Suprapubic skin (tissue), 4 donors: ENCODE measurements around the gene LAMB4. TPM values are rescaled to one million over a fixed set of nuclear protein-coding genes. Genes with fewer than 3 reads are reported as not detected.

Source experiments
- DNase-seq, 2 donors: peaks; one replicate each; pipeline ENCODE4 v3.0.0-alpha.2; 2019; ENCODE audit warnings: low spot score in 2 of 2
- H3K27ac ChIP-seq: fragments of 200-600 bp; sonication (generic); one replicate; pipeline ENCODE4 v1.5.1; 2019
- H3K27me3 ChIP-seq: fragments of 200-600 bp; sonication (generic); one replicate; pipeline ENCODE4 v1.5.1; 2019
- H3K36me3 ChIP-seq: fragments of 200-600 bp; sonication (generic); one replicate; pipeline ENCODE4 v1.5.1; 2019
- H3K4me1 ChIP-seq: fragments of 200-600 bp; sonication (generic); one replicate; pipeline ENCODE4 v1.5.1; 2019
- H3K4me3 ChIP-seq: fragments of 200-600 bp; sonication (generic); one replicate; pipeline ENCODE4 v1.5.1; 2019; ENCODE audit warnings: mild to moderate bottlenecking
- H3K9me3 ChIP-seq: fragments of 200-600 bp; sonication (generic); one replicate; pipeline ENCODE4 v1.5.1; 2019
- EP300 ChIP-seq: sonication (generic); formaldehyde crosslinking; IDR thresholded peaks from one replicate; pipeline ENCODE4 v1.6.1; 2017; ENCODE audit warnings: antibody characterized with exemption
- POLR2A ChIP-seq, 2 donors: fragments of 450-650 bp; IDR thresholded peaks; one replicate each; pipeline ENCODE4 v1.6.1; 2017; ENCODE audit warnings: antibody characterized with exemption in 2 of 2, mild to moderate bottlenecking in 2 of 2, moderate library complexity in 2 of 2
- POLR2AphosphoS5 ChIP-seq, 3 donors: sonication (generic); formaldehyde crosslinking; IDR thresholded peaks; one replicate each; pipeline ENCODE4 v1.6.1; 2017; ENCODE audit warnings: antibody characterized with exemption in 3 of 3
- WGBS: methylation state at CpG from one replicate; pipeline ENCODE4 v1.1.5; 2018; 5-methylcytosine and 5-hydroxymethylcytosine counted together
- total RNA-seq, 4 donors: library from RNA; depleted of rRNA; stranded (reverse); fragments of >200 nt; gene quantifications; one replicate each; pipeline ENCODE4 v1.1.0, GENCODE V29; 2016
- TF ChIP-seq, protein P1 (sequence below), 2 donors: fragments of 200-600 bp in 1 of 2; fragments of 450-650 bp in 1 of 2; sonication (generic) in 1 of 2; IDR thresholded peaks; one replicate each; pipeline ENCODE4 v1.5.1; 2016 to 2019; ENCODE audit warnings: antibody characterized with exemption in 2 of 2, mild to moderate bottlenecking in 1 of 2, moderate library complexity in 1 of 2

The LAMB4 gene
- total RNA-seq, 4 donors from 2014 or later, result 212 to 642 (median 282) TPM

DNA sequence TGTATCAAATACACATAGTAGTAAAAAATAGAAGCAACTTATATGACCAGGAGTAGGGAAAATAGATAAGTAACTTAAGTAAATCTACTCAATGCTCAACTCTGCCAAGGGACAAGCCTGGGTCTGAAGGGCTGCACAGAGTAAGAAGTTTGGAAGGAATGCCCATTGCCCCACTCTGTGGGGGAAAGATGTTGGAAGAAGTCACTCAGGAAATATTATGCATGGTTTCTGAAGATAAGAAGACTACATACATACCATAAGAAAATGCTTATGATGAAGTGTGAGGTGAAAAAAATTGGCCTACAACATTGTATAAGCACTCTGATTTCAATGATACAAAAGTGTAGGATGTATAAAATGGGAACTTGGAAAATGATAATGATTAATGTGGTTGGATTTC lies 54.0 kb downstream of the LAMB4 start:
- Histone ChIP-seq H3K4me1 (no peaks in the 10 kb centered on the region), H3K4me3 (no peak overlapping the region), H3K27me3 (no peaks in the 10 kb centered on the region), H3K9me3 (no peaks in the 10 kb centered on the region), H3K36me3 (no peaks in the 10 kb centered on the region), H3K27ac (no peak overlapping the region)
- TF ChIP-seq POLR2A (IDR thresholded peaks at IDR 0.05) (no peak), POLR2AphosphoS5 (IDR thresholded peaks at IDR 0.05) (no peak), EP300 (no peak)
- TF ChIP-seq, protein P1, sequence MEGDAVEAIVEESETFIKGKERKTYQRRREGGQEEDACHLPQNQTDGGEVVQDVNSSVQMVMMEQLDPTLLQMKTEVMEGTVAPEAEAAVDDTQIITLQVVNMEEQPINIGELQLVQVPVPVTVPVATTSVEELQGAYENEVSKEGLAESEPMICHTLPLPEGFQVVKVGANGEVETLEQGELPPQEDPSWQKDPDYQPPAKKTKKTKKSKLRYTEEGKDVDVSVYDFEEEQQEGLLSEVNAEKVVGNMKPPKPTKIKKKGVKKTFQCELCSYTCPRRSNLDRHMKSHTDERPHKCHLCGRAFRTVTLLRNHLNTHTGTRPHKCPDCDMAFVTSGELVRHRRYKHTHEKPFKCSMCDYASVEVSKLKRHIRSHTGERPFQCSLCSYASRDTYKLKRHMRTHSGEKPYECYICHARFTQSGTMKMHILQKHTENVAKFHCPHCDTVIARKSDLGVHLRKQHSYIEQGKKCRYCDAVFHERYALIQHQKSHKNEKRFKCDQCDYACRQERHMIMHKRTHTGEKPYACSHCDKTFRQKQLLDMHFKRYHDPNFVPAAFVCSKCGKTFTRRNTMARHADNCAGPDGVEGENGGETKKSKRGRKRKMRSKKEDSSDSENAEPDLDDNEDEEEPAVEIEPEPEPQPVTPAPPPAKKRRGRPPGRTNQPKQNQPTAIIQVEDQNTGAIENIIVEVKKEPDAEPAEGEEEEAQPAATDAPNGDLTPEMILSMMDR (IDR thresholded peaks at IDR 0.05), result no peak
- DNase-seq, result no peak

DNA sequence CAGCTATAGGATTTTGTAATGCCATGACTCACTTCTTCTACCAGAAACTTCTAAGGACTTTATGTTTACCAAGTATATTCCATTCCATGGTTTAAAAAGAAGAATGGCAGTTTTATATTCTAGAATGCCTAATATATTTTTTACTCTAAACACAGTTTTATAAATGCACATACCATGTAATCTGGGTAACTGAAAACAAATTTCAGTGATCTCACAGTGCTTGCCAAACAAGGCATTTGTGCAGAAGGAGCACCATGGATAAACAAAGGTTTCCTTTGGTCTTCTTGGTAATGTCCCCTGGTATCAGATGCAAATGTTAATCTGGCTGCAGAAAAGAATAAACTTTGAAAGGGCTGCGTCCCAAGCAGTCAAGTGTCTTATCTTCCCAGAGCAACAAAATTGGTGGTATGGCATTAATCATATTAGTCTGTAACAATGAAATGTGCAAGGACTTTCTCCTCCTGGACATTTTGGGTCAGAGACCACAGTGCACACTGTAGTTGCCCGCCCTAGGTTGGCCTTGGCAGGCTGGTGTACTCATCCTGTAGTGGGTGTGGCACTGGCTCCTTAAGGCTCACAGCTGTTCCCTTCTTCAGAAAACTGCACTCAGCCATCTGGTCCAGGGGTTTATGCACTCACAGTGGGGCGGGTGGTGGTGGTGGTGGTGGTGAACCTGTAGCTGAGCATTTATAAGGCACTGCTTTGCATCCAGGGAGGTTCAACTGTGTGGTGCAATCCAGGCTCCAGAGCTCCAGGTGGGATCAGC lies 56.7 kb downstream of the LAMB4 start:
- H3K4me1 ChIP-seq, result no peaks in the 10 kb centered on the region
- WGBS, result 84% methylated on average over 3 of the region's 3 CpGs
- H3K36me3 ChIP-seq, result no peaks in the 10 kb centered on the region
- H3K9me3 ChIP-seq, result no peaks in the 10 kb centered on the region
- no peak overlapping the region for H3K4me3 ChIP-seq
- TF ChIP-seq POLR2AphosphoS5 (IDR thresholded peaks at IDR 0.05) (no peak), POLR2A (IDR thresholded peaks at IDR 0.05) (no peak), EP300 (no peak)
- TF ChIP-seq, protein P1 (IDR thresholded peaks at IDR 0.05), result no peak
- DNase-seq, result no peak
- no peak overlapping the region for H3K27ac ChIP-seq
- H3K27me3 ChIP-seq, result no peaks in the 10 kb centered on the region

DNA sequence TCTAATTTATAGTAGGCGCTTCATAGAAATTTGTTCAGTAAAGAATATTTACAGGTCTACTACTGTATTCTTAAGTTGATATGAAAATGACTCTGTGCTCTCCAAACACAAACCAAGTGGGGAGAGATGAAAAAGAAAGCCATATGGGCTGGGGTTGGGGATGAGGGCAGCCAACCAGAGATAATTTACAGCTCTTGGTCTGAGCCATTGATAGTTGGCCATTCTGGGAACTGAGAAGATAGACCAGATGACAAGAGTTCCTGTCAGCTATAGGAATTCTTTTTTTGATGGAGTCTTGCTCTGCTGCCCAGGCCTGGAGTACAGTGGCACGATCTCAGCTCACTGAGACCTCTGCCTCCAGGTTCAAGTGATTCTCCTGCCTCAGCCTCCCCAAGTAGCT lies 57.4 kb downstream of the LAMB4 start:
- WGBS, result 97% methylated on average over 2 of the region's 2 CpGs
- no peak overlapping the region for H3K4me3 ChIP-seq

DNA sequence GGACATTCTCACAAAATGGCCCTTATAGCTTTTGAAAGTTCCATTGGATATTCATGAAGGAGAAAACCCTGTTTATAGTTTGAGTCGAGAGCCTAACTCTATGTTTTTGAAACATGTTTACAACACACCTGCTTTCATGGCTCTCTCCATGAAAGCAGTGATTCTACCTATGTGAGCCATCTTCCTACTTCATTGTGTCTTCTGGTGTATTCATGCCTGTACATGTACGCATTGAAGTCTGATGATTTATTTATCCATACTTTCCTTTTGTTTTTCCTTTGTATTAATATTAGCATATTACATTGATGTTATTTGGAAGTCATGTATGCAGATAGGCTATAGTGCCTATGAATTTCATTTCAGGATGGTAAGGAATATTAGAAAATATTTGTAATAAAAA lies 58.0 kb downstream of the LAMB4 start:
- no peak overlapping the region for H3K27ac ChIP-seq
- no peaks in the 10 kb centered on the region for H3K27me3 ChIP-seq
- DNase-seq, result no peak
- H3K4me3 ChIP-seq, result no peak overlapping the region
- 92% methylated on average over 2 of the region's 2 CpGs for WGBS
- no peaks in the 10 kb centered on the region for H3K9me3 ChIP-seq
- TF ChIP-seq, protein P1 (IDR thresholded peaks at IDR 0.05), result no peak
- TF ChIP-seq EP300 (no peak), POLR2A (IDR thresholded peaks at IDR 0.05) (no peak)
- no peaks in the 10 kb centered on the region for H3K4me1 ChIP-seq
- H3K36me3 ChIP-seq, result no peaks in the 10 kb centered on the region

More for the DNA sequence above, 57.4 kb downstream of the LAMB4 start:
- DNase-seq, result no peak
- TF ChIP-seq POLR2A (IDR thresholded peaks at IDR 0.05) (no peak), EP300 (no peak), POLR2AphosphoS5 (IDR thresholded peaks at IDR 0.05) (no peak)
- TF ChIP-seq, protein P1 (IDR thresholded peaks at IDR 0.05), result no peak
- H3K4me1 ChIP-seq, result no peaks in the 10 kb centered on the region
- H3K36me3 ChIP-seq, result no peaks in the 10 kb centered on the region
- no peak overlapping the region for H3K27ac ChIP-seq
- H3K27me3 ChIP-seq, result no peaks in the 10 kb centered on the region
- no peaks in the 10 kb centered on the region for H3K9me3 ChIP-seq

DNA sequence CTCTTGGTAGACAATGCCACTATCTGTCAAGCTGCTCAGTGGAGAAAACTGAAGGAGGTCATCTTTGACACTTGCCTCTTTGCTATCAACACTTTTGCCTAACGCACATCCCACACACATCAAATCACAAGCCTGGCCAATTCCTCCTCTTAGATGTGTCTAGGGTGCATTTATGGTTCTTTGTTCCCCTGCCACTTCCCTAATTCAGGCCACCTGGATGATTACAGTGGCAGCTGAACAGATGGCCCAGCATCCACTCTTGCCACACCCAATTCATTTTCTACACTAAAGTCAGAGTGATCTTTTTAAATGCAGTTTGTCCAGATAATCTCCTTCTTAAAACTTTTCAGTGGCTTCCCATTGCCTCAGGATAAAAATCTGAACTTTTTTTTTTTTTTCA lies 58.6 kb downstream of the LAMB4 start:
- no peak overlapping the region for H3K27ac ChIP-seq
- 84% methylated on average over 1 of the region's 1 CpG for WGBS
- H3K9me3 ChIP-seq, result no peaks in the 10 kb centered on the region
- no peak overlapping the region for H3K4me3 ChIP-seq
- H3K27me3 ChIP-seq, result no peaks in the 10 kb centered on the region
- H3K36me3 ChIP-seq, result no peaks in the 10 kb centered on the region
- H3K4me1 ChIP-seq, result no peaks in the 10 kb centered on the region
- DNase-seq, result no peak
- TF ChIP-seq POLR2AphosphoS5 (IDR thresholded peaks at IDR 0.05), result no peak
- no peak for TF ChIP-seq EP300
- TF ChIP-seq POLR2A (IDR thresholded peaks at IDR 0.05), result no peak
- TF ChIP-seq, protein P1 (IDR thresholded peaks at IDR 0.05), result no peak
